ENCODE results near the gene RFX5.
A peak's percentile ranks its signal among the peaks of the same experiment; 100 is the strongest.

Gene RFX5

DNA sequence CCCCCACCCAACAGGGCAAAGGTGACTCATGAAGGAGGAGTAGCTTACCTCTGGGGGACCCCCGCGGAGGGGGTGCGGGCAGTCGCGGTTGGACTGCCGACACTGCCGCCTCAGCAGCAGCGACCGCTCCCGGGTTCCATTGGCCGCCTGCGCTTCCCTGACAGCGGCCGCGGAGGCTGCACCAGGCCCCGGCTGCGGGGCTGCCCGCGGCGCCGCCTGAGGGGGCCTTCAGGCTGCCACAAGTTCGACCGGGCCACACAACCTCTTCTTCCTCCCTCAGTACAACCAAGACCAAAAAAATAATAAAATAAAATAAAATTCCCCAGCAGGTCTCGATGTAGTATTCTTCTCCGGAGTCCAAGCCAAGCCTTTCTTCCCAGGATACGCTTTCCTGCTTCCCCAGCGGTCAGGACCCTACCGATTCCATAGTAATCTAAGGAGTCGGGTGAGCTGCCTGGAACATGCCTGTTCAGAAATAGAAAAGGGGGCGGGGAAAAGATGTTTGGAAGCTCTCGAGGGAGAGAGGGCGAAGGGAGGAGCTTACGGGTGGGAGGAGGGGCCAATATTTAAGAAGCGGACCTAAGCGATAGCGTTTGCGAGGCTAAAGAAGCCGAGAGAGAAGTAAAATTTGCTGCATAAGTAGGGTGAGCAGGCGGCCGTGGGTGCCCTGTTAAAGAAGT lies 19.7 kb downstream of the RFX5 start, which contains the start of gene PI4KB (continued):
- TF ChIP-seq PRDM10 (tag by site-specific recombination; IDR thresholded peaks at IDR 0.05), result peak; percentile 61; the same call in 1 of the 2 replicates
- no peak for TF ChIP-seq ZNF132 (tag by site-specific recombination; IDR thresholded peaks at IDR 0.05; ENCODE audit: borderline replicate concordance)
- TF ChIP-seq SP2 (tag by site-specific recombination; IDR thresholded peaks at IDR 0.05), result peak; percentile 36
- peak; percentile 66; the same call in 1 of the 2 replicates for TF ChIP-seq ZNF561 (tag by site-specific recombination; IDR thresholded peaks at IDR 0.05; ENCODE audit: borderline replicate concordance)
- TF ChIP-seq TSHZ1 (tag by site-specific recombination; IDR thresholded peaks at IDR 0.05; ENCODE audit: borderline replicate concordance), result no peak
- peak; percentile 43; the same call in 1 of the 2 replicates for TF ChIP-seq ZNF660 (tag by site-specific recombination; IDR thresholded peaks at IDR 0.05)
- TF ChIP-seq ZNF155 (tag by site-specific recombination; IDR thresholded peaks at IDR 0.05), result no peak
- TF ChIP-seq ZBTB17 (tag by site-specific recombination; IDR thresholded peaks at IDR 0.05), result no peak
- no peak for TF ChIP-seq ZNF146 (tag by site-specific recombination; IDR thresholded peaks at IDR 0.05)
- TF ChIP-seq ZNF366 (tag by site-specific recombination; conservative IDR thresholded peaks at IDR 0.05), result no peak; the same call in 1 of the 2 replicates
- TF ChIP-seq ZNF169 (tag by site-specific recombination; IDR thresholded peaks at IDR 0.05), result no peak
- peak; percentile 65 for TF ChIP-seq YY1 (tag by site-specific recombination; IDR thresholded peaks at IDR 0.05)
- TF ChIP-seq, protein P1, sequence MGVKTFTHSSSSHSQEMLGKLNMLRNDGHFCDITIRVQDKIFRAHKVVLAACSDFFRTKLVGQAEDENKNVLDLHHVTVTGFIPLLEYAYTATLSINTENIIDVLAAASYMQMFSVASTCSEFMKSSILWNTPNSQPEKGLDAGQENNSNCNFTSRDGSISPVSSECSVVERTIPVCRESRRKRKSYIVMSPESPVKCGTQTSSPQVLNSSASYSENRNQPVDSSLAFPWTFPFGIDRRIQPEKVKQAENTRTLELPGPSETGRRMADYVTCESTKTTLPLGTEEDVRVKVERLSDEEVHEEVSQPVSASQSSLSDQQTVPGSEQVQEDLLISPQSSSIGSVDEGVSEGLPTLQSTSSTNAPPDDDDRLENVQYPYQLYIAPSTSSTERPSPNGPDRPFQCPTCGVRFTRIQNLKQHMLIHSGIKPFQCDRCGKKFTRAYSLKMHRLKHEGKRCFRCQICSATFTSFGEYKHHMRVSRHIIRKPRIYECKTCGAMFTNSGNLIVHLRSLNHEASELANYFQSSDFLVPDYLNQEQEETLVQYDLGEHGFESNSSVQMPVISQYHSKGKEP (tag by site-specific recombination; IDR thresholded peaks at IDR 0.05), result peak; percentile 38; the same call in 1 of the 2 replicates
- peak; percentile 45; the same call in 1 of the 2 replicates for TF ChIP-seq GLIS2 (tag by site-specific recombination; IDR thresholded peaks at IDR 0.05)
- TF ChIP-seq ZXDB (tag by site-specific recombination; IDR thresholded peaks at IDR 0.05), result 0 out of 2 replicates have a peak, but pooled peaks have one; percentile 54
- no peak for TF ChIP-seq ZNF776 (tag by site-specific recombination; IDR thresholded peaks at IDR 0.05; ENCODE audit: borderline replicate concordance)
- TF ChIP-seq ZNF792 (tag by site-specific recombination; IDR thresholded peaks at IDR 0.05), result no peak
- 0 out of 2 replicates have a peak, but pooled peaks have one; percentile 16 for TF ChIP-seq ZNF580 (tag by site-specific recombination; IDR thresholded peaks at IDR 0.05)
- TF ChIP-seq ZEB2 (tag by site-specific recombination; IDR thresholded peaks at IDR 0.05), result 0 out of 2 replicates have a peak, but pooled peaks have one; percentile 28
- TF ChIP-seq, protein P2, sequence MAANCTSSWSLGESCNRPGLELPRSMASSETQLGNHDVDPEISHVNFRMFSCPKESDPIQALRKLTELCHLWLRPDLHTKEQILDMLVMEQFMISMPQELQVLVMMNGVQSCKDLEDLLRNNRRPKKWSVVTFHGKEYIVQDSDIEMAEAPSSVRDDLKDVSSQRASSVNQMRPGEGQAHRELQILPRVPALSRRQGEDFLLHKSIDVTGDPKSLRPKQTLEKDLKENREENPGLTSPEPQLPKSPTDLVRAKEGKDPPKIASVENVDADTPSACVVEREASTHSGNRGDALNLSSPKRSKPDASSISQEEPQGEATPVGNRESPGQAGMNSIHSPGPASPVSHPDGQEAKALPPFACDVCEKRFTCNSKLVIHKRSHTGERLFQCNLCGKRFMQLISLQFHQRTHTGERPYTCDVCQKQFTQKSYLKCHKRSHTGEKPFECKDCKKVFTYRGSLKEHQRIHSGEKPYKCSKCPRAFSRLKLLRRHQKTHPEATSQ (tag by site-specific recombination; IDR thresholded peaks at IDR 0.05), result no peak
- TF ChIP-seq, protein P3, sequence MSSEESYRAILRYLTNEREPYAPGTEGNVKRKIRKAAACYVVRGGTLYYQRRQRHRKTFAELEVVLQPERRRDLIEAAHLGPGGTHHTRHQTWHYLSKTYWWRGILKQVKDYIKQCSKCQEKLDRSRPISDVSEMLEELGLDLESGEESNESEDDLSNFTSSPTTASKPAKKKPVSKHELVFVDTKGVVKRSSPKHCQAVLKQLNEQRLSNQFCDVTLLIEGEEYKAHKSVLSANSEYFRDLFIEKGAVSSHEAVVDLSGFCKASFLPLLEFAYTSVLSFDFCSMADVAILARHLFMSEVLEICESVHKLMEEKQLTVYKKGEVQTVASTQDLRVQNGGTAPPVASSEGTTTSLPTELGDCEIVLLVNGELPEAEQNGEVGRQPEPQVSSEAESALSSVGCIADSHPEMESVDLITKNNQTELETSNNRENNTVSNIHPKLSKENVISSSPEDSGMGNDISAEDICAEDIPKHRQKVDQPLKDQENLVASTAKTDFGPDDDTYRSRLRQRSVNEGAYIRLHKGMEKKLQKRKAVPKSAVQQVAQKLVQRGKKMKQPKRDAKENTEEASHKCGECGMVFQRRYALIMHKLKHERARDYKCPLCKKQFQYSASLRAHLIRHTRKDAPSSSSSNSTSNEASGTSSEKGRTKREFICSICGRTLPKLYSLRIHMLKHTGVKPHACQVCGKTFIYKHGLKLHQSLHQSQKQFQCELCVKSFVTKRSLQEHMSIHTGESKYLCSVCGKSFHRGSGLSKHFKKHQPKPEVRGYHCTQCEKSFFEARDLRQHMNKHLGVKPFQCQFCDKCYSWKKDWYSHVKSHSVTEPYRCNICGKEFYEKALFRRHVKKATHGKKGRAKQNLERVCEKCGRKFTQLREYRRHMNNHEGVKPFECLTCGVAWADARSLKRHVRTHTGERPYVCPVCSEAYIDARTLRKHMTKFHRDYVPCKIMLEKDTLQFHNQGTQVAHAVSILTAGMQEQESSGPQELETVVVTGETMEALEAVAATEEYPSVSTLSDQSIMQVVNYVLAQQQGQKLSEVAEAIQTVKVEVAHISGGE (tag by site-specific recombination; conservative IDR thresholded peaks at IDR 0.05; ENCODE audit: low read depth), result no peak
- no peak for TF ChIP-seq ZNF114 (tag by site-specific recombination; IDR thresholded peaks at IDR 0.05)
- no peak for TF ChIP-seq ZNF19 (tag by site-specific recombination; IDR thresholded peaks at IDR 0.05; ENCODE audit: low read depth)
